ENCODE results near the gene GYPC.
"Not testable (repeated sequence)": the region's sequence is repeated elsewhere in the genome, so short reads cannot be mapped to it uniquely, and the experiment has no call there.

Gene GYPC

DNA sequence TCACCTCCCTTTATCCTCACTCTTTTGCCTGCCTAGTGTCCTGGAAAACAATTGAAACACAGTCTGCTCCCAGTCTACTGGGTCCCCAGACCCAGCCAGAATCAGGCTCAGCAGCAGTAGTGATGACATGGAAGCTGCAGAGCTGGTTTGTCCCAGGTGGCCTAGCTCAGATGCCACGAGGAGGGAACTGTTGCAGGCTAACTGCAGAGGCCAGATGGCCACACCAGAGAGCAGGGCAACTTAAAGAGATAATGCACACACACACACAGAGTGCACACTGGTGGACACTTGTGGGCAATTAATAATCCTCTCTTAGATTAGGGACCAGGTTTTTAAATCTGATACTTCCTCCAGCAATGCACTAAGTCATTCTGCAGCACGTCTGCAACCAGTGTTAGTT, 42.4 kb downstream of the GYPC start:
- DNase-seq, result no peak

DNA sequence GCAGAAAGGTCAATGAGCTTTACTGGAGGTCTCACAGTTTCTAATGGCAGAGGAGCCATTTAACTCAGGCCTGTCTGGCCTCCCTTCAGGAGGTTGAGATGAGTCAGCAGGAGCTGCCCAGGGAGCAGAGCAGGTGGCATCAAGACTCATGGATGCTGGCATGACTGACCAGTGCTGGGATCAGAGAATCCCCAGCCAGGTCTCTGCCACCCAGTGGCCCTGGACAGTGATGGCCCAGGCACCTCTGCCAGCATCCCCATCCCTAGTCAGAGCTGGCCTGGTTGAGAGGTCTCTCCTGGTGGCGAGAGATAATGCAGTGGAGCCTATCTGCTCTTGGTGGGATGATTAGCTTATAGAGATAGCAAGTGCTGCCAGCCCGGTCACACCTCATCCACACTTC, 43.1 kb downstream of the GYPC start:
- no peak for DNase-seq

DNA sequence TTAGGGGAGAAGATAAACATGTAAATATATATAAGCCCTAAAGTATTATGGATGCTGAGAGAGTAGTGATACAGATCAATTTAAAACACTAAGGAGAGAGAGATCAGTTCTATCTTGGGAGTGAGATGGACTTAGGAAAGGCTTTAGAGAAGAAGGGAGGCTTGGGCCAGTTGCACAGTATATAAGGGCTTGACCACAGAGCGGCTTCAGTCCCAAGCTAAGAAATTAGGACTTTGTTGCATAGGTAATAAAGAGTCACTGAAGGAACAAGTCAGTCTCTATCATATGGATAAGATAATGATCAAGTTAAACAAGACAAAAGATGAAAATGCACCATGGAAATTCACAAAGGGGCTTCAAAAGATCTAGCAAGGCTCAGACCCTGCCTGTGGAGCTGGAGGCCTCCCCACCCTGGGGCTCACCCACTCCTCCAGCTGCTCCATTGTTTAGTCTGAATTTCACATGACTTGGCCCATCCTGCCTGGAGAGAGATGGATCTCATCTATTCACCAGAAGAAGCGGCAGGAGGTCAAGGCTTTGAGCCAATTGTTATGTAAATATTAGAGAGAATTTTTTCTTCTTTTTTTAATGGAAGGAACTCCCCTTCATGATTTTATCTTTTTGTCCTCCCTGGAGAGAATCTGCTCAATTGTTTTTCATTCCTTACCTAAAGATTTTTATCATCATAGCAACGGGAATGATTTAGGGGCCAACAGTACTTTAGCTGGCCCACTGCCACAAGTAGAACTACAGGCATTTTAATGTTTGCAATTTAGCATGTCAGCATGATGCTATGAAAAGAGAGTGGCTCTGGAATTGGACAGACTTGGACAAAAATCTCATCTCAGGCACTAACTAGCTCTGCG, 44.0 kb downstream of the GYPC start:
- no peak for DNase-seq

GRCh38 chr2:126700677-126701076, 44.7 kb downstream of the GYPC start:
- DNase-seq, result no peak

- DNase-seq, result no peak
Measured at GRCh38 chr2:126703311-126703710, 47.4 kb downstream of the GYPC start.

DNA sequence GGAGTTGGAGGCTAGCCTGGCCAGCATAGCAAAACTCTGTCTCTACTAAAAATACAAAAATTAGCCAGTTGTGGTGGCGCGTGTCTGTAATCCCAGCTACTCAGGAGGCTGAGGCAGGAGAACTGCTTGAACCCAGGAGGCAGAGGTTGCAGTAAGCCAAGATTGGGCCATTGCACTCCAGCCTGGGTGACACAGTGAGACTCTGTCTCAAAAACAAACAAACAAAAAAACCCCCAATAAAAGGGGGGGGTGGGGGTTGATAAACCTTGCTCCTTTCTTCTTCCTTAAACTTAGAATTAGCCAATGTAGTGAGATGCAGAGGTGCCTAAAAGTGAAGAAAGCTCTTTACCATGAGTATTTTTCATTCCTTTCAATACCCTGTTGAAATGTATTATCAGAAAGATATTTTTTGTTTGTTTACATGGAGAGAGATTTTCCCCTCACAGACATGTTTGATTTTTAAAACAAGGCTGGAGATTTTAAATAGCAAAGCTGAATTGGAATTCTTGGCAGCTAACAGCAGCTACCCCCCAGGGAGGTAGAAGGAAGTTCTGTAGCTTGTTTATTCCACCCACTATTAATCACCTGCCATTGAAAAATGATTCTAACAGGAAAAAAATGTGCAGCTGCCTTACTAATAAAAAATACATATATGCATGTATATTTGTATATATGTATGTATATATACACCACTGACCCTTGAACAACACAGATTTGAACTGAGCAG, 48.6 kb downstream of the GYPC start:
- DNase-seq, result no peak

GRCh38 chr2:126707191-126707590, 51.2 kb downstream of the GYPC start:
- DNase-seq, result no peak

GRCh38 chr2:126707941-126708340, 52.0 kb downstream of the GYPC start:
- DNase-seq, result no peak

- no peak for DNase-seq
Measured at GRCh38 chr2:126714191-126714965, 58.4 kb downstream of the GYPC start.

DNA sequence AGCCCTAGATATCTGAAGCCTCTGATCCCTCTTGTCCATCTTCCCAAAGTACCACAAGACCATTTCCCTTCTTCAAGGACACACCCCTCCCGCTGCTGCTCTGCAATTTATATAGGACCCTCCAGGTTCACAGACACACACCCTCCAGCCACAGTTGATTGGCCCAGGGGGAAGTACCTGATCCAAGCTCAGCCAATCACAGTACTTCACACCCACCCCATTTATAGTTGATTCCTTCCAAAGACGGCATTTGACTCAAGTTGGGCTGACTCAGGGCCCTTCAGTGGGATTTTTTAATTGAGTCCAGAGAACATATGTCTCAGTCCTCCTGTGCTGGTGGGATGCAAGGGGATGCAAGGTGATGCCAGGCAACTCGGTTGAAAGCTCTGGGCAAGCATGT, 59.2 kb downstream of the GYPC start:
- DNase-seq, result no peak

- no peak for DNase-seq
Measured at GRCh38 chr2:126715576-126716406, 59.8 kb downstream of the GYPC start.

GRCh38 chr2:126717277-126717676, 61.3 kb downstream of the GYPC start:
- DNase-seq, result not testable (repeated sequence)

DNA sequence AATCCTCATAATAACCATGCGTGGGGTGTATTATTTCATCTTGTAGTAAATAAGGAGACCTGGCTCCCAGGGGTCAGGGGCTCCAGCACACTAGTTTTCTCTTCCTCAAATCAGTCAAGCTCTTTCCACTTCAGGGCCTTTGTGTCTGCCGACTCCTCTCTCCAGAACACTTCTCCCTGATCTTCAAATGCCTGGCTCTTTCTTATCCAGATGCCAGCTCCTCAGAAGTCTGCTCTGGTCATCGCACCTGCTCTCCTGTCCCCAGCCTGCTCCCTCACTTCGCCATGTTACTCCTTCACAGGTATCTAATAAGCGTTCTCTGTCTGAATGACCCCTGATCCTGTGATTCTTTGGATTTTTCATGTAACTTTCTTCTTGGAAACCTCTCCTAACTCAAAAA, 62.0 kb downstream of the GYPC start:
- DNase-seq, result no peak

DNA sequence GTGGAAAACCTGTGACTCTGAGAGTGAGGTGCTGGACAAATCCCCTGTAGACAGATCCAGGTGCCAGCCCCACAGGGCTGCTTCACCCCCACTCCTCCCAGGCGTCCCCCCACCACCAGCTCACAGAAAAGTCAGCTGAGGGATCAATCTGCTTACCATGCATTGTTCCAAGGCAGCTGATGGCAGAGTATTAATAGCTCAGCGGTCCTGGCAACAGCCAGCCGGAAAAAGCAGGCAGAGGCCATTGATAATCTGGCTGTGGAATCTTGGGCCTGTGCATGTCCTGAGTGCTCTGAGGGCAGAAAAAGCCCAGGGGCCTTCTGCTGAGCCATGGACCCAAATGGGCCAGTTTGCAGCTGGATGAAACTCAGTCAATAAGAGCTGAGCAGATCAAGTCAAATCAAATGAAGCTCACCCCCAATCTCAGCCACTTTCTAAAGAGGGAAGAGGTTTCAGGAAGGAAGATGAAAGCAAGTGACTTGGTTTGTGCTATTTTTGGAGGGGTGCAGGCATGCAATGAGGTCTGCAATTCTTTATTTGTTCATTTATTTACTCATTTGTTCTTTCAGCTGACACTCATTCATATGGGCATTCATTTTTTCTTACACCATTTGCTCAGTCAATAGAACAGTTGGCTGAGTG, 63.4 kb downstream of the GYPC start:
- DNase-seq, result no peak

DNA sequence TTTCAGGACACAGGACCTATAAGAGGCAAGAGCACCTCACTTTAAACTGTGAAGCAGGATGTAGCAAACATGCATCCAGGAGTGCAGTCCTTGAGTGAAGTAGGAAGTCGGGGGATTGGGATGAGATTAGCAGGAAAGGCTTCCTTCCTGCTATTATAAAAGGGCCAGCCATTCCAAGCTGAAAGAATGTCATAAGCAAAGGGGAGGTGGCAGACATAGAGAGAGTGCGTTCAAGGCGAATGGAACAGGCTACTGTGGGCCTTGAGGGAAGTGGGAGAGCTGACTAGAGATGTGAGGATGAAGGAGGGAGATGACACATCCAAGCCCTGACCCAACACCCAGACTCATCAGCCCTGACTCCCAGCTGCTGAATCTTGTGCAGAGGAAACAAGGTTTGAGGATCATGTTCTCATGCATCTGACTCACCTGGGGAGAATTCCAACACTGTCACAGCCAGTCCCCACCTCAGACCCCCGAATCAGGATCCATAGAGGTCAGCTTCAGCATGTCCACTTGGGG, 63.9 kb downstream of the GYPC start:
- no peak for DNase-seq

- DNase-seq, result no peak
Measured at GRCh38 chr2:126720638-126721037, 64.7 kb downstream of the GYPC start.

DNA sequence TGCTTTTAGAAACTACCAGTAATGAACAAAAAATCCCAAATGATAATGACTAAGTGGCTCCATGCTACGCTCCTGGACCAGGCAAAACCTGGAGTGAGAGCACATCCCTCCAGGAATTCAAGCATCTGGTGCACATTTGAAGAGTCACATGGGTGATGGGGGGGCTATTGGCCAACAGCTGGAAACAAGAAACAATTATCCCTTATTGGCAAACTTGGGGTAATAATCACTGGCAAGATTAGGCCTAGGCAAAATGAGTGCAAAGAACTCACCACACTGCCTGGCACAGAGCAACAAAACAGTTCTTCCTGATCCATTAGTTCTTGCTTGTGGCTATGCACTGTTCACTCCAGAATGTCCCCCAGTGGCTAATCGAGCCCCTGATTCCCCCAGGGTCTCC, 66.1 kb downstream of the GYPC start:
- DNase-seq, result no peak

DNA sequence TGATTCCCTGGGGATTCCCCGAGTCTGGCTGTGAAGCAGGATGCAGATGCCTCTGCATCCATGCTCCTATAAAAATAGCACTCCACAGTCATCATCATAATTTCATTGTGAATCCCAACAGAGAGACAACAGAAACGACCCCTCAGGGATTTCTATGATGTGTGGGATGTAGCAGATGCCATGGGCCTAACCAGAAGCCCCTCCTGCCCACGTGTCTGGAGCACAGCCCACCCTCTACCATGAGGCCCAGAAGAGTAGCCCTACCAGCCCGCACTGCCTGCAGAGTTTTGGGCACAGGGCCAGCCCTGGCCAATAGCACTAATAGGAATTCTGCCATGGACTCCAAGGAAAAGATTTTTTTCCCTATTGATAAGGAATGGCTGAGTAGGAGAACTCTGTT, 66.6 kb downstream of the GYPC start:
- no peak for DNase-seq

GRCh38 chr2:126723281-126723815, 67.4 kb downstream of the GYPC start:
- DNase-seq, result no peak

- no peak for DNase-seq
Measured at GRCh38 chr2:126725580-126725979, 69.6 kb downstream of the GYPC start.
